Fibroblast of villous mesenchyme (primary cell): ENCODE data around the gene PARP16. TPM values are rescaled to one million over a fixed set of nuclear protein-coding genes. Genes with fewer than 3 reads are reported as not detected.

Source experiments
- DNase-seq: peaks from one replicate; pipeline ENCODE4 v3.0.0-alpha.2; 2010; ENCODE audit warnings: low read depth
- H3K4me3 ChIP-seq: 2 replicates; pipeline ENCODE4 v1.5.1; 2011; ENCODE audit warnings: low read depth, mild to moderate bottlenecking, low read length
- CTCF ChIP-seq: IDR thresholded peaks from 2 replicates; pipeline ENCODE4 v1.5.1; 2012; ENCODE audit warnings: low read depth, mild to moderate bottlenecking, low read length; ENCODE audit not compliant: insufficient read depth
- total RNA-seq: library from RNA; depleted of rRNA; stranded (reverse); fragments of >200 nt; gene quantifications from 2 replicates; pipeline ENCODE4 v1.2.3, GENCODE V29; 2012

PARP16 gene
- total RNA-seq, 1 donor = 3.0 TPM

- no peak for DNase-seq
- TF ChIP-seq CTCF = no peak
- no peak overlapping the region for H3K4me3 ChIP-seq
Measured at GRCh38 chr15:65223996-65224395, 62.7 kb downstream of the PARP16 start.

GRCh38 chr15:65222891-65223290 lies 63.8 kb downstream of the PARP16 start:
- no peak overlapping the region for H3K4me3 ChIP-seq
- no peak for DNase-seq
- TF ChIP-seq CTCF = no peak

- DNase-seq = no peak
- TF ChIP-seq CTCF = no peak
- H3K4me3 ChIP-seq = no peak overlapping the region
Measured at GRCh38 chr15:65221697-65222096, 65.0 kb downstream of the PARP16 start.

- TF ChIP-seq CTCF = no peak
- H3K4me3 ChIP-seq = no peak overlapping the region
- DNase-seq = no peak
Measured at GRCh38 chr15:65219137-65219536, 67.5 kb downstream of the PARP16 start.

- TF ChIP-seq CTCF = no peak
- H3K4me3 ChIP-seq = no peak overlapping the region
- no peak for DNase-seq
Measured at GRCh38 chr15:65217526-65218482, 68.9 kb downstream of the PARP16 start.

GRCh38 chr15:65215496-65215895 lies 71.2 kb downstream of the PARP16 start:
- no peak overlapping the region for H3K4me3 ChIP-seq
- no peak for DNase-seq
- TF ChIP-seq CTCF = no peak

GRCh38 chr15:65214010-65214409 lies 72.7 kb downstream of the PARP16 start:
- no peak for TF ChIP-seq CTCF
- no peak overlapping the region for H3K4me3 ChIP-seq
- DNase-seq = no peak
